Sigmoid colon (tissue), 7 donors: ENCODE results near the gene RBM4B. TPM values are rescaled to one million over a fixed set of nuclear protein-coding genes. Genes with fewer than 3 reads are reported as not detected.
A peak's percentile ranks its signal among the peaks of the same experiment; 100 is the strongest.
"Not testable (repeated sequence)": the region's sequence is repeated elsewhere in the genome, so short reads cannot be mapped to it uniquely, and the experiment has no call there.

Experiments used
- DNase-seq: peaks from one replicate; pipeline ENCODE4 v3.0.0-alpha.2; 2019
- H3K27ac ChIP-seq, 4 donors: fragments of 200-600 bp; sonication (generic); one replicate each; pipeline ENCODE4 v1.5.1; 2016 to 2019; ENCODE audit warnings: mild to moderate bottlenecking in 1 of 4
- H3K27me3 ChIP-seq, 3 donors: fragments of 200-600 bp; sonication (generic); one replicate each; pipeline ENCODE4 v1.5.1; 2019; ENCODE audit warnings: mild to moderate bottlenecking in 1 of 3
- H3K36me3 ChIP-seq, 4 donors: fragments of 200-600 bp; sonication (generic); one replicate each; pipeline ENCODE4 v1.5.1; 2016 to 2019
- H3K4me1 ChIP-seq, 4 donors: fragments of 200-600 bp; sonication (generic); one replicate each; pipeline ENCODE4 v1.5.1; 2017 to 2019
- H3K4me3 ChIP-seq, 4 donors: fragments of 200-600 bp; sonication (generic); one replicate each; pipeline ENCODE4 v1.5.1; 2017 to 2019; ENCODE audit warnings: mild to moderate bottlenecking in 2 of 4, moderate library complexity in 1 of 4
- H3K9me3 ChIP-seq, 4 donors: fragments of 200-600 bp in 3 of 4; sonication (generic) in 3 of 4; one replicate each; pipeline versions ENCODE4 v1.5.1 to v1.6.1; 2013 to 2019
- EP300 ChIP-seq, 4 donors: sonication (generic); formaldehyde crosslinking; IDR thresholded peaks; one replicate each; pipeline ENCODE4 v1.6.1; 2017; ENCODE audit warnings: antibody characterized with exemption in 4 of 4
- POLR2A ChIP-seq, 2 donors: fragments of 450-650 bp; IDR thresholded peaks; one replicate each; pipeline ENCODE4 v1.6.1; 2016; ENCODE audit warnings: antibody characterized with exemption in 2 of 2, mild to moderate bottlenecking in 2 of 2, moderate library complexity in 2 of 2
- POLR2AphosphoS5 ChIP-seq, 4 donors: sonication (generic); formaldehyde crosslinking; IDR thresholded peaks; one replicate each; pipeline ENCODE4 v1.6.1; 2017; ENCODE audit warnings: antibody characterized with exemption in 4 of 4
- WGBS, 2 donors: extraction: QIAGEN DNeasy Blood & Tissue Kit; methylation state at CpG; one replicate each; pipeline ENCODE4 v1.1.7; 2013; 5-methylcytosine and 5-hydroxymethylcytosine counted together
- intact Hi-C: fragments of 100-400 bp; cut with DNase I; formaldehyde crosslinking; loops from one replicate; pipeline ENCODE4 v1.15.1; 2023
- polyA plus RNA-seq, 3 donors: library from polyadenylated mRNA; stranded (reverse); fragments of 200-250 nt; gene quantifications; one replicate each; pipeline ENCODE4 v1.2.3, GENCODE V29; 2013
- total RNA-seq, 4 donors: library from RNA; depleted of rRNA; stranded (reverse); fragments of >200 nt; gene quantifications; one replicate each; pipeline ENCODE4 v1.1.0, GENCODE V29; 2016
- TF ChIP-seq, protein P1 (sequence below), 4 experiments: fragments of 450-650 bp in 3 of 4; fragments of 200-600 bp in 1 of 4; IDR thresholded peaks; one replicate each; pipeline ENCODE4 v1.5.1; 2016 to 2019; ENCODE audit warnings: antibody characterized with exemption in 4 of 4, mild to moderate bottlenecking in 3 of 4, moderate library complexity in 2 of 4
- donor health status: healthy with polysubstance abuse.
- donor health status: Bipolar disorder and iron deficiency.
- donor health status: healthy.

The RBM4B gene, protein sequence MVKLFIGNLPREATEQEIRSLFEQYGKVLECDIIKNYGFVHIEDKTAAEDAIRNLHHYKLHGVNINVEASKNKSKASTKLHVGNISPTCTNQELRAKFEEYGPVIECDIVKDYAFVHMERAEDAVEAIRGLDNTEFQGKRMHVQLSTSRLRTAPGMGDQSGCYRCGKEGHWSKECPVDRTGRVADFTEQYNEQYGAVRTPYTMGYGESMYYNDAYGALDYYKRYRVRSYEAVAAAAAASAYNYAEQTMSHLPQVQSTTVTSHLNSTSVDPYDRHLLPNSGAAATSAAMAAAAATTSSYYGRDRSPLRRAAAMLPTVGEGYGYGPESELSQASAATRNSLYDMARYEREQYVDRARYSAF
- 10 to 100 TPM; 14.0 to 30.7 (median 16.6) TPM for total RNA-seq
- 10 to 100 TPM in 2 of 3 donors, 1 to 10 TPM in 1; 6.6 to 12.8 (median 10.4) TPM for polyA plus RNA-seq

DNA sequence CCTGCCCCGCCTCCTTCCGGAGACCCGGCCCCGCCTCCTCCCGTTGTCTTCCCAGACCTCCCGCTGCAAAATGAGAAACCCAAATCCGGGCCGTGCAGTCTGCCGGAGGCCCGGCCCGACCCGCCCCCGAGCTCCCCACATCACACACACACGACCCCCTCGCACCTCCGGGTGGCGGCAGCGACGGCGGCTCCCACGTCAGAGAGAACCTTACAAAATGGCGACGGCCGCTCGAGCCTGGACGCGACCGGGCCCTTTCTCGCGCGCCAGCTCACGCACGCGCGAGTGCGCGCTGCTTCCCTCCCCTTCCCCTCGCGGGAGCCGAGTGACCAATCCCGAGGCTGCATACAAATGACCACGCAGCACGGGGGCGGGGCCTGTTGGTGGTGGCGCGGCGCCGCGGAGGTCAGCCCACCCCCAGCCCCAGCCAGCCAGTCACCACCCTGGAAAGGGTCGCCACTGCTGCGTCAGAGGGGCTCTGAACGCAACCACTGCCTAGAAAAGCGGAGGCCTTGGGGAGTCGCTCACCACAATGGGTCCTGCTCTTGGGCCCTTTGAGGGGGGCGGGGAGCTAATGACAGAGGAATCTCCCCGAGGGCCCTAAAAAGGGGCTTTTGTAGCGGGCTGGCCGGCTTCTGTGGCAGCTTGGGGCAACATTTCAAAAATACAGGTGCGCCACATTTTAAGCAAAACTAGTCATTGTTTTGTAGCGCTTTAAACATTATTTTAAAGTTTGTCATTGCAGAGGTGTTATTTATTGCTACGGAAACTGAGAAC lies at the start of gene RBM4B:
Gene RBM4B, minus strand, starts transcription at position 289 of the 777 bp plus-strand sequence. CDS start 808 bp downstream, outside the sequence.
- H3K27ac ChIP-seq, result peak within 1 kb of the TSS; percentile 94 to 97 (median 96)
- peak within 1 kb of the TSS; percentile 70 to 83 (median 78) for H3K4me3 ChIP-seq
- intact Hi-C loops, result loop anchor here (1.0 to 2.0 kb wide), 5 partner anchors 39 to 269 kb away; partner anchors contain the start of genes BBS1, CCDC87, CCS and RBM4
- no peaks in the 10 kb centered on the region for H3K27me3 ChIP-seq
- peaks cover 0 to 51% (median 43%) of the 10 kb centered on the region in 4 donors for H3K4me1 ChIP-seq
- no peaks in the 10 kb centered on the region for H3K36me3 ChIP-seq
- WGBS, 2 donors, result 0% methylated on average over 61 of the region's 61 CpGs
- DNase-seq, result peak; percentile 99
- no peaks in the 10 kb centered on the region for H3K9me3 ChIP-seq
- TF ChIP-seq POLR2A (IDR thresholded peaks at IDR 0.05), result peak; percentile 59 to 72
- TF ChIP-seq, protein P1, sequence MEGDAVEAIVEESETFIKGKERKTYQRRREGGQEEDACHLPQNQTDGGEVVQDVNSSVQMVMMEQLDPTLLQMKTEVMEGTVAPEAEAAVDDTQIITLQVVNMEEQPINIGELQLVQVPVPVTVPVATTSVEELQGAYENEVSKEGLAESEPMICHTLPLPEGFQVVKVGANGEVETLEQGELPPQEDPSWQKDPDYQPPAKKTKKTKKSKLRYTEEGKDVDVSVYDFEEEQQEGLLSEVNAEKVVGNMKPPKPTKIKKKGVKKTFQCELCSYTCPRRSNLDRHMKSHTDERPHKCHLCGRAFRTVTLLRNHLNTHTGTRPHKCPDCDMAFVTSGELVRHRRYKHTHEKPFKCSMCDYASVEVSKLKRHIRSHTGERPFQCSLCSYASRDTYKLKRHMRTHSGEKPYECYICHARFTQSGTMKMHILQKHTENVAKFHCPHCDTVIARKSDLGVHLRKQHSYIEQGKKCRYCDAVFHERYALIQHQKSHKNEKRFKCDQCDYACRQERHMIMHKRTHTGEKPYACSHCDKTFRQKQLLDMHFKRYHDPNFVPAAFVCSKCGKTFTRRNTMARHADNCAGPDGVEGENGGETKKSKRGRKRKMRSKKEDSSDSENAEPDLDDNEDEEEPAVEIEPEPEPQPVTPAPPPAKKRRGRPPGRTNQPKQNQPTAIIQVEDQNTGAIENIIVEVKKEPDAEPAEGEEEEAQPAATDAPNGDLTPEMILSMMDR (IDR thresholded peaks at IDR 0.05), result no peak
- TF ChIP-seq POLR2AphosphoS5 (IDR thresholded peaks at IDR 0.05), result peak; percentile 85 to 92 (median 89)

DNA sequence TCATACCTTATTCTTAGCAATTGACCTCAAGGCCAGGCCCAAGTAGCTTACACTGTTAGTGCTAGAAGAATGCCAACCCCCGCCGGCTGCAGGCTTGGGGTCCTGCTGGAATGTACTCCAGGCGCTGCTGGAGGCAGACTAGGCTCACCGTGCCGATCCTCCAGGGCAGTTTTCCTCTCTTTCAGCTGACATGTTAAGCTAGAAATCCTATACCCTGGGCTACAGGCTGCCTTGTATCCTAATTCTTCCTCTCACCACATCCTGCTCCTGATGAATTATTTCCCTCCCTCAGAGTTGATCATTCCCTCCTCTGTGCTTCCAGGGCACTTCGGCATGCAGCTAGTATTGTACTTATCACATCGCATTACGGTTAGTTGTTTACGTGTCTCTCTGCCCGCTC lies 48.0 kb upstream of the RBM4B start:
- no peaks in the 10 kb centered on the region for H3K9me3 ChIP-seq
- 61 to 79% methylated on average over 10 of the region's 10 CpGs for WGBS, 2 donors
- intact Hi-C loops, result no loop called here
- TF ChIP-seq, protein P1 (IDR thresholded peaks at IDR 0.05), result no peak
- TF ChIP-seq POLR2A (IDR thresholded peaks at IDR 0.05) (no peak), POLR2AphosphoS5 (IDR thresholded peaks at IDR 0.05) (no peak), EP300 (IDR thresholded peaks at IDR 0.05) (no peak)
- H3K36me3 ChIP-seq, result no peaks in the 10 kb centered on the region
- H3K27ac ChIP-seq, result no peak overlapping the region
- H3K4me1 ChIP-seq, result peaks cover 0 to 18% (median 17%) of the 10 kb centered on the region in 4 donors
- peak; percentile 37 for DNase-seq
- no peak overlapping the region for H3K4me3 ChIP-seq
- H3K27me3 ChIP-seq, result peaks cover 2 to 53% (median 27%) of the 10 kb centered on the region in 3 donors

GRCh38 chr11:66725114-66725513 lies 47.4 kb upstream of the RBM4B start:
- Histone ChIP-seq H3K27ac (no peak overlapping the region), H3K36me3 (no peaks in the 10 kb centered on the region), H3K4me1 (peaks cover 0 to 18% (median 17%) of the 10 kb centered on the region in 4 donors), H3K27me3 (peaks cover 2 to 55% (median 27%) of the 10 kb centered on the region in 3 donors), H3K9me3 (no peaks in the 10 kb centered on the region), H3K4me3 (no peak overlapping the region)
- DNase-seq, result peak; percentile 7
- TF ChIP-seq POLR2AphosphoS5 (IDR thresholded peaks at IDR 0.05) (no peak), POLR2A (IDR thresholded peaks at IDR 0.05) (no peak), EP300 (IDR thresholded peaks at IDR 0.05) (no peak)
- TF ChIP-seq, protein P1 (IDR thresholded peaks at IDR 0.05), result no peak
- WGBS, 2 donors, result 96 to 99% methylated on average over 1 of the region's 1 CpG
- intact Hi-C loops, result no loop called here

GRCh38 chr11:66724167-66724566 lies 46.5 kb upstream of the RBM4B start:
- DNase-seq, H3K36me3 ChIP-seq, H3K4me3 ChIP-seq, H3K9me3 ChIP-seq, intact Hi-C loops, H3K27ac ChIP-seq: not testable (repeated sequence)
- 93 to 94% methylated on average over 5 of the region's 5 CpGs for WGBS, 2 donors
- peaks cover 2 to 55% (median 27%) of the 10 kb centered on the region in 3 donors for H3K27me3 ChIP-seq
- peaks cover 0 to 18% (median 17%) of the 10 kb centered on the region in 4 donors for H3K4me1 ChIP-seq

DNA sequence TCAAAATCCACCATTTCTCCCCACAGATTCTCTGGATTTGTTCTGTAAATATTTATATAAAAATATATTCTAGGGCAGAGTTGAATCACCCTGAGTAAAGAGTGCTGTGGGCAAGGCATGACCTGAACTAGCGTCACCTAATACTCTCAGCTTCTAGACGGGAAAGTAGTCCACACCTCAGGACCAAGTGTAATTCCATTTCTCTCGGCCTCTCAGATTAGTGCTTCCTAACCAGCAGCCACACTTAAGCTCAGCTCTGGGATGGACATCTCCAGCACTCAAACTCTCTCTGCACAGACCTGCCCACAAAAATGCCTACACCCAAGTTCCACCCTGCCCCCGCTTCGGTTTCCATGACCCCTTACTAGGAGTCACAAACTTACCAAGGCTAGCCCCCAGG lies 46.0 kb upstream of the RBM4B start:
- Histone ChIP-seq H3K36me3 (no peaks in the 10 kb centered on the region), H3K27me3 (peaks cover 2 to 55% (median 24%) of the 10 kb centered on the region in 3 donors), H3K9me3 (no peaks in the 10 kb centered on the region), H3K27ac (no peak overlapping the region), H3K4me3 (no peak overlapping the region), H3K4me1 (peaks cover 0 to 16% (median 14%) of the 10 kb centered on the region in 4 donors)
- TF ChIP-seq POLR2A (IDR thresholded peaks at IDR 0.05), result no peak
- TF ChIP-seq, protein P1 (IDR thresholded peaks at IDR 0.05), result no peak
- no peak for TF ChIP-seq EP300 (IDR thresholded peaks at IDR 0.05)
- TF ChIP-seq POLR2AphosphoS5 (IDR thresholded peaks at IDR 0.05), result no peak
- WGBS, 2 donors, result 92% methylated on average over 5 of the region's 5 CpGs
- intact Hi-C loops, result no loop called here
- no peak for DNase-seq
